Peyer's patch (tissue), 4 donors: ENCODE data around the gene MANSC1.

Source experiments
- POLR2A ChIP-seq, 2 donors: fragments of 450-650 bp; IDR thresholded peaks; one replicate each; pipeline ENCODE4 v1.5.1; 2017; ENCODE audit warnings: antibody characterized with exemption in 2 of 2, mild to moderate bottlenecking in 2 of 2, moderate library complexity in 2 of 2
- TF ChIP-seq, protein P1 (sequence below), 6 experiments: fragments of 450-650 bp in 4 of 6; fragments of 200-600 bp in 2 of 6; sonication (generic) in 1 of 6; IDR thresholded peaks; one replicate each; pipeline ENCODE4 v1.5.1; 2017 to 2019; ENCODE audit warnings: antibody characterized with exemption in 6 of 6, mild to moderate bottlenecking in 3 of 6, moderate library complexity in 1 of 6

DNA sequence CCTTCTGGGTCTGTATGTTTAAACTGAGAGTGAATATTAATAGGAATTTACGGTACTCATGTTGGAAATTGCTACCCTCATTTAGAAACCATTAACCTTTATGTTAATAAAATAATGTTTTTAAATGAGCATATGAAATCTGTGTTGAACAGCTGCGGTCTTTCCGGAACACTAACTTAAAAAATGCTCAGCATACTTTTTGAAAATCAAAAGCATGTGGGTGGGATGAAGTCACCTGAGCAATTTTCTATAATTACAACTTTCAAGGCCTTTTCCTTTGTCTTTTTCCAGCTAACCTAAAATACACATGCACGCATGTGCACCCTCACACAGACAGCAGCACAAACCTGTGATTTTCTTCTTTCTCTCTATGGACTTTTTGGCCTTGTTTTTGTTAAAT, 46.7 kb upstream of the MANSC1 start:
- TF ChIP-seq, protein P1, sequence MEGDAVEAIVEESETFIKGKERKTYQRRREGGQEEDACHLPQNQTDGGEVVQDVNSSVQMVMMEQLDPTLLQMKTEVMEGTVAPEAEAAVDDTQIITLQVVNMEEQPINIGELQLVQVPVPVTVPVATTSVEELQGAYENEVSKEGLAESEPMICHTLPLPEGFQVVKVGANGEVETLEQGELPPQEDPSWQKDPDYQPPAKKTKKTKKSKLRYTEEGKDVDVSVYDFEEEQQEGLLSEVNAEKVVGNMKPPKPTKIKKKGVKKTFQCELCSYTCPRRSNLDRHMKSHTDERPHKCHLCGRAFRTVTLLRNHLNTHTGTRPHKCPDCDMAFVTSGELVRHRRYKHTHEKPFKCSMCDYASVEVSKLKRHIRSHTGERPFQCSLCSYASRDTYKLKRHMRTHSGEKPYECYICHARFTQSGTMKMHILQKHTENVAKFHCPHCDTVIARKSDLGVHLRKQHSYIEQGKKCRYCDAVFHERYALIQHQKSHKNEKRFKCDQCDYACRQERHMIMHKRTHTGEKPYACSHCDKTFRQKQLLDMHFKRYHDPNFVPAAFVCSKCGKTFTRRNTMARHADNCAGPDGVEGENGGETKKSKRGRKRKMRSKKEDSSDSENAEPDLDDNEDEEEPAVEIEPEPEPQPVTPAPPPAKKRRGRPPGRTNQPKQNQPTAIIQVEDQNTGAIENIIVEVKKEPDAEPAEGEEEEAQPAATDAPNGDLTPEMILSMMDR (IDR thresholded peaks at IDR 0.05), result no peak
- no peak for TF ChIP-seq POLR2A (IDR thresholded peaks at IDR 0.05)
